Stimulated activated memory B cell treated with anti-CD40 and anti-IgM and Interleukin-4, amounts not matched to agents 10 μg/mL and 1 μg/mL and 100 μg/mL, for 72 hours (primary cell): ENCODE data around the gene SLC45A2.
A peak's percentile ranks its signal among the peaks of the same experiment; 100 is the strongest.
"Not testable (repeated sequence)": the region's sequence is repeated elsewhere in the genome, so short reads cannot be mapped to it uniquely, and the experiment has no call there.

Source experiments
- ATAC-seq: fragments of 150-1000 bp; cut with Tn5 transposase; 2 replicates; pipeline ENCODE4 v1.10.0; 2021
- H3K27ac Mint-ChIP-seq: one replicate; pipeline ENCODE4 v1.8.0; 2022; ENCODE audit warnings: mild to moderate bottlenecking, mixed read lengths
- H3K27me3 Mint-ChIP-seq: one replicate; pipeline ENCODE4 v1.8.0; 2022; ENCODE audit warnings: mixed read lengths
- H3K36me3 Mint-ChIP-seq: one replicate; pipeline ENCODE4 v1.8.0; 2022; ENCODE audit warnings: mixed read lengths
- H3K4me1 Mint-ChIP-seq: one replicate; pipeline ENCODE4 v1.8.0; 2022; ENCODE audit warnings: mixed read lengths
- H3K4me3 Mint-ChIP-seq: one replicate; pipeline ENCODE4 v1.8.0; 2022; ENCODE audit warnings: mild to moderate bottlenecking, moderate library complexity, mixed read lengths
- H3K9me3 Mint-ChIP-seq: one replicate; pipeline ENCODE4 v1.8.0; 2022; ENCODE audit warnings: mixed read lengths

The SLC45A2 gene

GRCh38 chr5:34012791-34013190, 28.3 kb upstream of the SLC45A2 start:
- no peaks in the 10 kb centered on the region for H3K27me3 Mint-ChIP-seq
- H3K27ac Mint-ChIP-seq = no peak overlapping the region
- no peak overlapping the region for H3K4me3 Mint-ChIP-seq
- peaks cover 14% of the 10 kb centered on the region for H3K4me1 Mint-ChIP-seq
- peaks cover 4% of the 10 kb centered on the region for H3K9me3 Mint-ChIP-seq
- ATAC-seq = no peak
- H3K36me3 Mint-ChIP-seq = no peaks in the 10 kb centered on the region

GRCh38 chr5:34011536-34011935, 27.0 kb upstream of the SLC45A2 start:
- ATAC-seq = no peak
- H3K4me1 Mint-ChIP-seq = peaks cover 23% of the 10 kb centered on the region
- H3K9me3 Mint-ChIP-seq = peaks cover 4% of the 10 kb centered on the region
- H3K27ac Mint-ChIP-seq = no peak overlapping the region
- H3K4me3 Mint-ChIP-seq = no peak overlapping the region
- H3K27me3 Mint-ChIP-seq = no peaks in the 10 kb centered on the region
- no peaks in the 10 kb centered on the region for H3K36me3 Mint-ChIP-seq

GRCh38 chr5:34010146-34010545, 25.7 kb upstream of the SLC45A2 start:
- not testable (repeated sequence) for H3K9me3 Mint-ChIP-seq, H3K27me3 Mint-ChIP-seq, H3K27ac Mint-ChIP-seq, H3K36me3 Mint-ChIP-seq, H3K4me3 Mint-ChIP-seq, ATAC-seq
- peaks cover 23% of the 10 kb centered on the region for H3K4me1 Mint-ChIP-seq

DNA sequence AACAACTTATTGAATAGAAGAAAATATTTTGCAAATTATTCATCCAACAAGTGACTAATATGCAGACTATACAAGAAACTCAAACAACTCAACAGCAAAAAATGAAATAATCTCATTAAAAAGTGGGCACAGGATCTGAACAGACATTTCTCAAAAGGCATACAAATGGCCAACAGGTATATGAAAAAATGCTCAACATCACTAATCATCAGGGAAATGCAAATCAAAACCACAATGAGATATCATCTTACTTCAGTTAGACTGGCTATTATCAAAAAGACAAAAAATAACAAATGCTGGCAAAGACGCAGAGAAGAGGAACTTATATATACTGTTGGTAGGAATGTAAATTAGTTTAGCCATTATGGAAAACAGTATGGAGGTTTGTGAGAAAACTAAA, 25.1 kb upstream of the SLC45A2 start:
- peaks cover 23% of the 10 kb centered on the region for H3K4me1 Mint-ChIP-seq
- no peak for ATAC-seq
- peaks cover 4% of the 10 kb centered on the region for H3K9me3 Mint-ChIP-seq
- H3K36me3 Mint-ChIP-seq = no peaks in the 10 kb centered on the region
- no peaks in the 10 kb centered on the region for H3K27me3 Mint-ChIP-seq
- H3K27ac Mint-ChIP-seq = no peak overlapping the region
- no peak overlapping the region for H3K4me3 Mint-ChIP-seq

DNA sequence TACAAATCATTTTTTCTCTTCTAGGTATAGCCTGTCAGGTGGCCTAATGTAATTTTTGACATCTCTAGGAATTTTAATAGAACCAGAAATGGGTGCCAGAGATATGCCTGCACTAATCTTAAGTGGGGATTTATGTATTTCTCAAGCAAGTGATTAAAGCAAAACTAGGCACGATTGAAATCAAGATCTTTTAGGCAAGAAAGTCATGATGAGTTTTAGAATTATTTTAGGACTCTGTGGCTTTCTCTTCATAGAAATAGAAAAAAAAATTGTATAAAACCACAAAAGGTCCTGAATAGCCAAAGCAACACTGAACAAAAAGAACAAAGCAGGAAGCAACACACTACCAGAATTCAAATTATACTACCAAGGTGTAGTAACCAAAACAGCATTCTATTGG, 24.3 kb upstream of the SLC45A2 start:
- Mint-ChIP-seq H3K4me3 (peak overlapping the region; percentile 86), H3K4me1 (peaks cover 23% of the 10 kb centered on the region), H3K27ac (peak overlapping the region; percentile 88), H3K27me3 (no peaks in the 10 kb centered on the region), H3K9me3 (peaks cover 3% of the 10 kb centered on the region), H3K36me3 (peaks cover 3% of the 10 kb centered on the region)
- ATAC-seq = no peak

DNA sequence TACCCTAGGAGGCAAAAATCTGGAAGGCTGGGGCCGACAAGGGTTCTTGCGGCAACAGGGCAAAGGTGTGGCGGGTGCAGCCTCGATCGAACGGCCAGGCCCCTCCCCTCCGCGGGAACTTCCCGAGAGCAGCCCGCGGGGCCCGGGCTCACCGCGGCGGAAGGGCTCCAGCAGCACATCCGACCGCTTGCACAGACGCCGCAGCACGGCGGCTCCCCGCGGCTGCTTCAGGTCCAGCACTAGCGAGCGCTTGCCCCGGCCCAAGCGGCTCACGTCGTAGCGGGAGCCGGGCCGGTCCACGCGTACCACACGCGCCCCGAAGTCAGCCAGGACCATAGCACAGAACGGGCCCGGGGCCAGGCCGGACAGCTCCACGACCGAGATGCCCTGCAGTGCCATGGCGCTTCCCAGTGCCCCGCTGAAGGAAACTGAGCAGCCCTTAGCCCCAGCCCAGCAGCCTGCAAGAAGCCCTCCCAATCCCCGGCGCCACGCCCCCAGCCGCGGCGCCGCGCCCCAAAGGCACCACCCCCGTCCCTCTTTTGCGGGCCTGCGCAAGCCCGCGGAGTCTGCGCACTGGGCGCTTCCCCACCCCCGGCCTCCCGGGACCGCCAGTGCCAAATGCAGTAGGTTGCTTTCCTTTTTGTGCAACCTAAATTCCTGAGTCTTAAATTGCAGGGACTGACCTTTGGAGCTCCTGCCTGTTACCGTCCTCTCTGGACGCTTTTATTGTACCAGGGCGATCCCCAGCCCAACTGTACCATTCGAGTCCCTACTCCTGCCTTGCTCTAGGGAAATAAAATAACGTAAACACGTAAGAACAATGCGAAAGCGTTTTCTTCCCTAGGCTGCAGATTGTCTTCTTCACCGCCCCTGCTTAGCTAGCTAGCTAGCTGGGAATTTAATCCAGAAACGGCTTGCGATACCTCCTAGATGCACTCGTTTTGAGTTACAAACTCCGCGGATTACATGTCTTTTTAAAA, 23.4 kb upstream of the SLC45A2 start, which contains the start of gene AMACR:
Gene AMACR (minus strand): TSS at position 430 of the 980 bp plus-strand sequence. CDS start 31 bp downstream, at position 399.
- Mint-ChIP-seq H3K4me1 (peaks cover 23% of the 10 kb centered on the region), H3K27me3 (no peaks in the 10 kb centered on the region), H3K4me3 (peak within 1 kb of the TSS; percentile 86), H3K36me3 (peaks cover 12% of the 10 kb centered on the region), H3K27ac (peak within 1 kb of the TSS; percentile 88), H3K9me3 (no peaks in the 10 kb centered on the region)
- peak; percentile 97 for ATAC-seq

GRCh38 chr5:34007201-34007620, 22.7 kb upstream of the SLC45A2 start:
- Mint-ChIP-seq H3K27me3 (no peaks in the 10 kb centered on the region), H3K4me3 (peak overlapping the region; percentile 86), H3K4me1 (peaks cover 23% of the 10 kb centered on the region), H3K36me3 (peaks cover 18% of the 10 kb centered on the region), H3K27ac (peak overlapping the region; percentile 88), H3K9me3 (no peaks in the 10 kb centered on the region)
- no peak for ATAC-seq

DNA sequence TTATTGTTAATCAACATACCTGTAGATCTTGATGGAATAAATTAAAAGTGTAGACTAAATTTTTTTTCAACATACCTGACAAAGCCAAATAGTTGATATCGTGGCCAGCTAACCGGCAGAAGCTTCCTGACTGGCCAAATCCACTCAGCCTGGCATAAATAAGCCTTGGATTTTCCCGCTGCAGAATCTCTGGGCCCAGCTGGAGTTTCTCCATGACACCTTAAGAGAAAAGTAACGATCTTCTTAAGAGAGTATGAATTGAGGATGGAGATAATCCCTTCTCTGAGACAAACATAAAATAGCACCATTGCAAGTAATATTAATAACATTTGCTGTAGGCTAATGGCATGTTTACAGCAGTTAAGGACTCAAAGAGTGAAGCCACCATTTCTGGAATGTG, 21.2 kb upstream of the SLC45A2 start:
- Mint-ChIP-seq H3K4me3 (no peak overlapping the region), H3K9me3 (no peaks in the 10 kb centered on the region), H3K27me3 (no peaks in the 10 kb centered on the region), H3K4me1 (peaks cover 23% of the 10 kb centered on the region), H3K27ac (no peak overlapping the region), H3K36me3 (peaks cover 18% of the 10 kb centered on the region)
- ATAC-seq = no peak

GRCh38 chr5:34005211-34005610, 20.7 kb upstream of the SLC45A2 start:
- no peaks in the 10 kb centered on the region for H3K9me3 Mint-ChIP-seq
- H3K4me3 Mint-ChIP-seq = no peak overlapping the region
- H3K27ac Mint-ChIP-seq = no peak overlapping the region
- peaks cover 18% of the 10 kb centered on the region for H3K36me3 Mint-ChIP-seq
- ATAC-seq = no peak
- peaks cover 23% of the 10 kb centered on the region for H3K4me1 Mint-ChIP-seq
- no peaks in the 10 kb centered on the region for H3K27me3 Mint-ChIP-seq

DNA sequence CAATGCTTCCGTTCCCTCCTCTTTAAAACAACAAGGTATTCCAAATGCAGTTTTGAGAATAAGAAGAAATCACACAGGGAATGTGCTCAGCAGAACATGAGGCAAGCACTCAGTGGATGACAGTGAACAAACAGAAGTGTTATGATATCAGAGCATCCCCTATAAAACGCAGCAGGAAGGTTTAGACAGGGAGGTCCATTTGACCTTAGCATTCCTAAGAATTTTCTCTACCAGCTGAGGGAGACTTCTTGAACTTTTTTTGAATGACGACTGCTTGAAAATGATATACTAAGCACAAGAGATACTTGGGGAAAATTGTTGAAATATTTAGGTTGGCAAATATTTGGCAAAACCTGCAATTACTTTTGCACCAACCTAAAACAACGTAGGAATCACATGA, 19.4 kb upstream of the SLC45A2 start:
- ATAC-seq = no peak
- Mint-ChIP-seq H3K36me3 (peaks cover 18% of the 10 kb centered on the region), H3K4me1 (peaks cover 13% of the 10 kb centered on the region), H3K27me3 (no peaks in the 10 kb centered on the region), H3K9me3 (no peaks in the 10 kb centered on the region), H3K4me3 (no peak overlapping the region), H3K27ac (no peak overlapping the region)

DNA sequence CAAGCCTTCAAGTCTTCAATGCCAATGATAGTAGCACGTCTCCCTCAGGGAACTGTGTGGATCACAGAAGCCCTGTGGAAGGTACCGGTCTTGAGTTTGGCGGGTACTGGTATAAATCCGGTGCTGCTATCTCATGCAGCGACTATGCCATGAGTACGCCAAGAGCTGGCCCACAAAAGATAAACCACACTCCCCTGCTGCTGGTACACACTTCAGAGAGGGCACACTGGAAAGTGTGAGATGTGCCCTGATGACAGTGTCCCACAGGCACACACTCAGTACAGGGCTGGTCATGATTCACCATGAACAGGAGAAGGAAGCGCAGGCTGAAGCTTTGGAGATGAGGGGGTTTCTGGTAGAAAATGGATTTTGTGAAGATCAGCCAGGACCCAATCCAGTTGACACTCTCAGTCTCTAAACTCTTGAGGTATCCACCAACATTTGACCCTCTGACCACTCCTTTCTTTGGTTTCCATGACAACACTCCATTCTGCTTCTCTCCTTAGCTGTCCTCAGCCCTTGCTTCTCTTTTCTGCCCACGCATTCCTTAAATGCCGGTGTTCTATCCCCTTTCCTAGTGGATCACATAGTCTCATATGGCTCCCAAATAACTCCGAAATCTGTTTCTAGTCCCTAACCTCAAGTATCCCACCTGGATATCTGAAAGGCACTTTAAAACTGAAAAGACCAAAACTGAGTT, 18.3 kb upstream of the SLC45A2 start:
- Mint-ChIP-seq H3K4me1 (peaks cover 9% of the 10 kb centered on the region), H3K27ac (no peak overlapping the region), H3K36me3 (peaks cover 18% of the 10 kb centered on the region), H3K9me3 (no peaks in the 10 kb centered on the region), H3K4me3 (no peak overlapping the region), H3K27me3 (no peaks in the 10 kb centered on the region)
- ATAC-seq = no peak

- H3K36me3 Mint-ChIP-seq = peaks cover 25% of the 10 kb centered on the region
- no peaks in the 10 kb centered on the region for H3K9me3 Mint-ChIP-seq
- ATAC-seq = no peak
- H3K4me3 Mint-ChIP-seq = no peak overlapping the region
- H3K27me3 Mint-ChIP-seq = no peaks in the 10 kb centered on the region
- no peak overlapping the region for H3K27ac Mint-ChIP-seq
- H3K4me1 Mint-ChIP-seq = peaks cover 6% of the 10 kb centered on the region
These were observed 16.8 kb upstream of the SLC45A2 start for GRCh38 chr5:34001241-34001841.

DNA sequence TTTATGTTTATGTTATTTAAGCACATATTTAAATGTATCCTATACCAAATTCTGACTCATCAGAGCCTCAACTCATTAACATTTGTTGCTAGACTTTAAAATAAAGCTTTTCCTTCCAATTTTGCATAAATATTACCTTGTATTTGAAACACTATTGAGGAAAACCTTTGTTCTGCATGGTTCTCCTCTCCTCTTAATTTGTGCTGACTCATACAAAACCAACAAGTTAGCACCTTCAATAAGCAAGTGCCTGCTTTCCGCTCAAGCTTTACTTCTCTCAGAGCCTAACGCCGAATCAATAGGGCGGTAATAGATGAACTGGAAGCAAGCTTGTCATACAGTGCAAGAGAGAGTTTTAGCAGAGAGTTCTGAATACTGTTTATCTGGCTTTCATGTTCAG, 15.5 kb upstream of the SLC45A2 start:
- no peaks in the 10 kb centered on the region for H3K9me3 Mint-ChIP-seq
- no peak for ATAC-seq
- no peak overlapping the region for H3K27ac Mint-ChIP-seq
- no peaks in the 10 kb centered on the region for H3K27me3 Mint-ChIP-seq
- H3K36me3 Mint-ChIP-seq = peaks cover 37% of the 10 kb centered on the region
- H3K4me1 Mint-ChIP-seq = peaks cover 6% of the 10 kb centered on the region
- H3K4me3 Mint-ChIP-seq = no peak overlapping the region

- H3K27me3 Mint-ChIP-seq = no peaks in the 10 kb centered on the region
- peaks cover 6% of the 10 kb centered on the region for H3K4me1 Mint-ChIP-seq
- ATAC-seq = no peak
- peaks cover 33% of the 10 kb centered on the region for H3K36me3 Mint-ChIP-seq
- H3K27ac Mint-ChIP-seq = no peak overlapping the region
- H3K4me3 Mint-ChIP-seq = no peak overlapping the region
- H3K9me3 Mint-ChIP-seq = no peaks in the 10 kb centered on the region
These were observed 13.0 kb upstream of the SLC45A2 start for GRCh38 chr5:33997331-33997983.

- H3K4me3 Mint-ChIP-seq = no peak overlapping the region
- H3K27ac Mint-ChIP-seq = no peak overlapping the region
- ATAC-seq = no peak
- H3K9me3 Mint-ChIP-seq = no peaks in the 10 kb centered on the region
- no peaks in the 10 kb centered on the region for H3K27me3 Mint-ChIP-seq
- peaks cover 6% of the 10 kb centered on the region for H3K4me1 Mint-ChIP-seq
- H3K36me3 Mint-ChIP-seq = peaks cover 31% of the 10 kb centered on the region
These were observed 11.4 kb upstream of the SLC45A2 start for GRCh38 chr5:33995865-33996264.
